K562 (cell line): ENCODE measurements around the gene COX18. TPM values are rescaled to one million over a fixed set of nuclear protein-coding genes. Genes with fewer than 3 reads are reported as not detected.

Experiments
- CCNT2 ChIP-seq: IDR thresholded peaks from 2 replicates; pipeline ENCODE4 v1.6.1; 2011; ENCODE audit warnings: borderline replicate concordance, low read depth, mild to moderate bottlenecking, moderate library complexity, mixed read lengths, low read length; ENCODE audit not compliant: insufficient read length; ENCODE audit errors: extremely low read depth
- CREB1 ChIP-seq, 2 experiments: sonication (generic) in 1 of 2; formaldehyde crosslinking in 1 of 2; IDR thresholded peaks; 2 replicates each; pipeline versions ENCODE4 v1.6.1 to v1.8.0; 2012 to 2022; ENCODE audit warnings: inconsistent platforms in 1 of 2, mild to moderate bottlenecking in 1 of 2, missing genetic modification reagents in 1 of 2, moderate library complexity in 1 of 2
- EGR1 ChIP-seq: fragments of 450-650 bp; conservative IDR thresholded peaks from 2 replicates; pipeline ENCODE4 v1.6.1; 2017; ENCODE audit warnings: mild to moderate bottlenecking
- HDAC2 ChIP-seq: fragments of 450-650 bp; IDR thresholded peaks from 2 replicates; pipeline ENCODE4 v1.6.1; 2016; ENCODE audit warnings: mild to moderate bottlenecking
- HES1 ChIP-seq: fragments of 450-650 bp; IDR thresholded peaks from 2 replicates; pipeline ENCODE4 v1.6.1; 2016; ENCODE audit warnings: low read depth, mild to moderate bottlenecking, moderate library complexity
- MTA2 ChIP-seq: fragments of 450-650 bp; IDR thresholded peaks from 2 replicates; pipeline ENCODE4 v1.6.1; 2016; ENCODE audit warnings: low read depth
- MYC ChIP-seq, 2 experiments: fragments of 250-450 bp in 1 of 2; sonication (Bioruptor Pico) in 1 of 2; IDR thresholded peaks; 2 replicates each; pipeline versions ENCODE4 v1.5.1 to v1.6.1; 2012 to 2021; ENCODE audit warnings: low read depth in 2 of 2, borderline replicate concordance in 1 of 2, improper control_type of control experiment in 1 of 2, low read length in 1 of 2, mild to moderate bottlenecking in 1 of 2, moderate library complexity in 1 of 2
- NR2C1 ChIP-seq, 2 experiments: fragments of 450-650 bp; IDR thresholded peaks; 2 replicates each; pipeline ENCODE4 v1.6.1; 2017; ENCODE audit warnings: mild to moderate bottlenecking in 2 of 2, antibody characterized with exemption in 1 of 2, inconsistent platforms in 1 of 2, missing compliant biosample characterization in 1 of 2, missing genetic modification characterization in 1 of 2
- RBM14 ChIP-seq: fragments of 200-400 bp; formaldehyde crosslinking; IDR thresholded peaks from 2 replicates; pipeline ENCODE4 v1.6.1; 2018; ENCODE audit warnings: low read depth, mild to moderate bottlenecking, low read length, moderate library complexity, borderline replicate concordance; ENCODE audit not compliant: insufficient read depth
- ZBTB40 ChIP-seq, 2 experiments: fragments of 450-650 bp in 1 of 2; sonication (generic) in 1 of 2; formaldehyde crosslinking in 1 of 2; IDR thresholded peaks; 2 replicates each; pipeline versions ENCODE4 v1.7.1 to v1.9.0; 2016 to 2022; ENCODE audit warnings: inconsistent platforms in 1 of 2, mild to moderate bottlenecking in 1 of 2, missing genetic modification reagents in 1 of 2
- ZNF311 ChIP-seq: fragments of 250-450 bp; sonication (Bioruptor Pico); IDR thresholded peaks from 2 replicates; pipeline ENCODE4 v1.4.0; 2020; ENCODE audit warnings: mild to moderate bottlenecking, moderate library complexity
- ZNF395 ChIP-seq: fragments of 200-800 bp; sonication (Bioruptor generic); IDR thresholded peaks from 2 replicates; pipeline ENCODE4 v1.6.1; 2017; ENCODE audit warnings: missing genetic modification characterization, missing compliant biosample characterization
- ZNF551 ChIP-seq: fragments of 250-450 bp; sonication (Bioruptor Pico); IDR thresholded peaks from 2 replicates; pipeline ENCODE4 v1.5.0; 2021; ENCODE audit warnings: mild to moderate bottlenecking, moderate library complexity
- polyA plus RNA-seq, 8 experiments: library from polyadenylated mRNA; depleted of rRNA in 4 of 8; stranded (reverse) in 5 of 8; unstranded in 3 of 8; fragments of >200 nt; fragmentation: Nextera tagmentation in 2 of 8; fragmentation: Illumina TruSeq in 1 of 8; extraction: Ambion mirVana in 2 of 8; extraction: Trizol in 1 of 8; gene quantifications; 2 replicates each; pipeline versions ENCODE4 v1.2.1 to v1.2.3, GENCODE V29; 2011 to 2014; ENCODE audit warnings: inconsistent platforms in 1 of 8, missing spikeins in 1 of 8
- total RNA-seq, 7 experiments: library from RNA; depleted of rRNA in 6 of 7; stranded (reverse); fragments of >200 nt in 6 of 7; fragmentation: Illumina TruSeq in 2 of 7; extraction: Trizol in 2 of 7; gene quantifications; 2 replicates each; pipeline versions ENCODE4 v1.2.1 to v1.2.3, GENCODE V29; 2011 to 2021; ENCODE audit warnings: low replicate concordance in 1 of 7

COX18 gene
- total and polyA plus RNA-seq, 9 of the 15 experiments (the other 6 are each of a cell fraction or from before 2014, with no cell fraction given) = 7.0 to 21.3 (median 14.7) TPM

- TF ChIP-seq ZBTB40 (IDR thresholded peaks at IDR 0.05) (peak; percentile 56), ZBTB40 (CRISPR knock-in tag; IDR thresholded peaks at IDR 0.05) (no peak; the same call in 1 of the 2 replicates), ZNF395 (CRISPR knock-in tag) (peak; percentile 56), MYC (IDR thresholded peaks at IDR 0.05; ENCODE audit: low read depth, low read length) (peak; percentile 95), MYC (CRISPR knock-in tag; IDR thresholded peaks at IDR 0.05; ENCODE audit: borderline replicate concordance, low read depth) (0 out of 2 replicates have a peak, but pooled peaks have one; percentile 68), ZNF311 (CRISPR knock-in tag) (no peak), NR2C1 (IDR thresholded peaks at IDR 0.05) (peak; percentile 79), NR2C1 (tag; IDR thresholded peaks at IDR 0.05) (peak; percentile 69), CREB1 (IDR thresholded peaks at IDR 0.05) (peak; percentile 100), CREB1 (CRISPR knock-in tag; IDR thresholded peaks at IDR 0.05) (peak; percentile 99), HES1 (no peak), HDAC2 (no peak; the same call in 1 of the 2 replicates), ZNF551 (no peak), MTA2 (no peak), CCNT2 (peak; percentile 66), RBM14 (peak; percentile 76; the same call in 1 of the 2 replicates), EGR1 (no peak)
Measured at GRCh38 chr4:73069338-73070073, at the start of gene COX18 (continued).
